ENCODE results near the gene HYAL3. TPM values are rescaled to one million over a fixed set of nuclear protein-coding genes. Genes with fewer than 3 reads are reported as not detected.
A peak's percentile ranks its signal among the peaks of the same experiment; 100 is the strongest.

Gene HYAL3
- total and polyA plus RNA-seq, 2 of the 13 experiments (the other 11 are each of a cell fraction or from before 2014, with no cell fraction given) = 5.5 to 10.4 TPM

DNA sequence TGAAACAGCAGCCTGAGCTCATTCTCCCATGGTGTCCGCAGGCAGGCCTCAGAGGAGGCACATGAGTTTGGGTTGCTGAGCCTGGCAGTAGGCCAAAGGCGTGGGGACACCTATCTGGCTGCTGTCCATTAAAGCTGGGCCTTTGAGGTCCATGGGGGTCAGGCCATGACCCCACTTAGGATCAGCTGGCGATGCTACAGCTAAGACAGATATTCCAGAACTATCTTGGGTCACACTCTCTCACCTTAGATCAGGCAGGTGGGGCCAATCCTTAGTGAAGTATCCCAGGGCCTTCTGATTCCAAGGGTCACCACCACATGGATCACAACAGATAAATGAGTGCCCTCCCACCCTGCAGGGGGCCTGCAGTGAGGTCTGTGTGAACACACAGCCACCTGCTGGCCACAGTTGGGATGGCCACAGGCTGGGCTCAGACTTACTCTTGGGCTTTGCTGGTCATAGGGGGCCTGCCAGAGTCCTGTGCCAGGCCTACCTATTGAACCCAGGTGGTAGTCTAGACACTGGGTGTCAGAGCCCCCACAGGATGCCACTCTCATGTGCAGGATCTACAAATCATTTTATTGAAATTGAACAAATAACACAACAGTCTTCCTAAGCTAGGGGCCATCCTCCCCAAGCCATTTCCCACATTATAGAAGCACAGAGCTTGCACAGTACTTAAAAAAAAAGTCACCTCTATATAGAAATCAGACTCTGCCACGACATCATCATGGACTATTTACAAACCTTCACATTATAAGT lies 25.3 kb upstream of the HYAL3 start (continued):
- TF ChIP-seq, protein P1, sequence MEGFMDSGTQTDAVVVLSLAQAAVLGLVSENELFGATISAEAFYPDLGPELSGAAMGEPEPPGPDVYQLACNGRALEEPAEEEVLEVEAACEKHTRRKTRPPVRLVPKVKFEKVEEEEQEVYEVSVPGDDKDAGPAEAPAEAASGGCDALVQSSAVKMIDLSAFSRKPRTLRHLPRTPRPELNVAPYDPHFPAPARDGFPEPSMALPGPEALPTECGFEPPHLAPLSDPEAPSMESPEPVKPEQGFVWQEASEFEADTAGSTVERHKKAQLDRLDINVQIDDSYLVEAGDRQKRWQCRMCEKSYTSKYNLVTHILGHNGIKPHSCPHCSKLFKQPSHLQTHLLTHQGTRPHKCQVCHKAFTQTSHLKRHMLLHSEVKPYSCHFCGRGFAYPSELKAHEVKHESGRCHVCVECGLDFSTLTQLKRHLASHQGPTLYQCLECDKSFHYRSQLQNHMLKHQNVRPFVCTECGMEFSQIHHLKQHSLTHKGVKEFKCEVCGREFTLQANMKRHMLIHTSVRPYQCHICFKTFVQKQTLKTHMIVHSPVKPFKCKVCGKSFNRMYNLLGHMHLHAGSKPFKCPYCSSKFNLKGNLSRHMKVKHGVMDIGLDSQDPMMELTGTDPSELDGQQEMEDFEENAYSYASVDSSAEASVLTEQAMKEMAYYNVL (CRISPR knock-in tag; IDR thresholded peaks at IDR 0.05; ENCODE audit: borderline replicate concordance) = no peak
- TF ChIP-seq PHF21A (CRISPR knock-in tag; IDR thresholded peaks at IDR 0.05) = peak; percentile 65; the same call in 1 of the 2 replicates
- TF ChIP-seq ZNF615 (CRISPR knock-in tag; IDR thresholded peaks at IDR 0.05; ENCODE audit: borderline replicate concordance) = no peak
- TF ChIP-seq SOX13 (IDR thresholded peaks at IDR 0.05) = no peak
- no peak for TF ChIP-seq SOX13 (CRISPR knock-in tag; conservative IDR thresholded peaks at IDR 0.05 in 1 of 2, IDR thresholded peaks at IDR 0.05 in 1 of 2)
- TF ChIP-seq ZNF782 (CRISPR knock-in tag; IDR thresholded peaks at IDR 0.05; ENCODE audit: borderline replicate concordance) = peak; percentile 62; the same call in 1 of the 2 replicates
- no peak for TF ChIP-seq ZNF430 (CRISPR knock-in tag; IDR thresholded peaks at IDR 0.05)
- TF ChIP-seq HMGA1 (CRISPR knock-in tag; conservative IDR thresholded peaks at IDR 0.05) = no peak
- no peak for TF ChIP-seq ZNF674 (CRISPR knock-in tag; IDR thresholded peaks at IDR 0.05; ENCODE audit: low read depth)
- TF ChIP-seq ZNF317 (CRISPR knock-in tag; IDR thresholded peaks at IDR 0.05) = peak; percentile 62; the same call in 1 of the 2 replicates
- peak; percentile 68; the same call in 1 of the 2 replicates for TF ChIP-seq IRF2 (CRISPR knock-in tag; IDR thresholded peaks at IDR 0.05)
- no peak for TF ChIP-seq SCMH1 (CRISPR knock-in tag; IDR thresholded peaks at IDR 0.05; ENCODE audit: borderline replicate concordance)
- TF ChIP-seq ZNF850 (CRISPR knock-in tag; conservative IDR thresholded peaks at IDR 0.05) = no peak
- TF ChIP-seq ZBTB14 (CRISPR knock-in tag; IDR thresholded peaks at IDR 0.05) = peak; percentile 39; the same call in 1 of the 2 replicates
- TF ChIP-seq PAXIP1 (CRISPR knock-in tag; conservative IDR thresholded peaks at IDR 0.05) = peak; percentile 65
- TF ChIP-seq ZBTB42 (CRISPR knock-in tag; IDR thresholded peaks at IDR 0.05) = no peak
- no peak for TF ChIP-seq ZSCAN20 (CRISPR knock-in tag; IDR thresholded peaks at IDR 0.05; ENCODE audit: borderline replicate concordance)
- TF ChIP-seq NFYB (CRISPR knock-in tag; IDR thresholded peaks at IDR 0.05) = no peak
